Measurements from ENCODE around the gene RAI1. TPM values are rescaled to one million over a fixed set of nuclear protein-coding genes. Genes with fewer than 3 reads are reported as not detected.

RAI1 gene
- total RNA-seq, 4 donors from 2014 or later, result 17.0 to 36.3 (median 22.3) TPM

DNA sequence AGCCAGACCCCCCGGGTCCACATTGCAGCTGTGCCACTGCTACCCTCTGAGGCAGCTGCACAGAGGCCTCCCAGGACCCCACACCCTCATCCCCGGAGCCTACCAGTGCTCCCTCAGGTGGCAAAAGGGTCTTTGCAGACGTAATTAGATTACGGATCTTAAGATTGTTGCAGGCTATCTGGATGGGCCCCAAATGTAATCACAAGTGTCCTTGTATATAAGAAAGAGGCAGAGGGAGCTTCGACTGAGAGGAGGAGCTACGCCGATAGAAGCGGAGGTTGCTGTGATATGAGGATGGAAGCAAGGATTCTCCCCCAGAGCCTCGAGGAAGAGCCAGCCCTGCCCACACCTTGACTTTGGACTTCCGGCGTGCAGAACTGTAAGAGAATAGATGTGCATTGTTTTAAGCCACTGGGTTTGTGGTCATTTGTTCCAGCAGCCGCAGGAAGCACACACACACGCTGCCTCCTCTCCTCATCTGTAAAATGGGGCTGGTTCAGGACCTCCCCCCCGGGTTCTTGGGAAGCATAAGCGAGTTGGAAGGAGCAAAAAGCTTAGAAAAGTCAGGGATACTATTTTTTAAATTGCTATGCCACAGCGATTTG is 10.5 kb upstream of the RAI1 start:
- DNase-seq, result no peak
- Histone ChIP-seq H3K9me3 (no peaks in the 10 kb centered on the region), H3K36me3 (no peaks in the 10 kb centered on the region), H3K4me1 (peaks cover 0 to 10% (median 0%) of the 10 kb centered on the region in 3 donors), H3K27ac (no peak overlapping the region), H3K4me3 (no peak overlapping the region), H3K27me3 (peaks cover 0 to 15% (median 0%) of the 10 kb centered on the region in 4 donors)
- intact Hi-C loops (cut with DNase I), result loop anchor here (10.0 kb wide), 1 partner anchor 194 kb away; no protein-coding TSS in a partner anchor
- TF ChIP-seq CTCF (IDR thresholded peaks at IDR 0.05) (no peak), POLR2A (IDR thresholded peaks at IDR 0.05) (no peak)
- WGBS, 2 donors, result 81 to 85% methylated on average over 11 to 15 of the region's 16 CpGs

DNA sequence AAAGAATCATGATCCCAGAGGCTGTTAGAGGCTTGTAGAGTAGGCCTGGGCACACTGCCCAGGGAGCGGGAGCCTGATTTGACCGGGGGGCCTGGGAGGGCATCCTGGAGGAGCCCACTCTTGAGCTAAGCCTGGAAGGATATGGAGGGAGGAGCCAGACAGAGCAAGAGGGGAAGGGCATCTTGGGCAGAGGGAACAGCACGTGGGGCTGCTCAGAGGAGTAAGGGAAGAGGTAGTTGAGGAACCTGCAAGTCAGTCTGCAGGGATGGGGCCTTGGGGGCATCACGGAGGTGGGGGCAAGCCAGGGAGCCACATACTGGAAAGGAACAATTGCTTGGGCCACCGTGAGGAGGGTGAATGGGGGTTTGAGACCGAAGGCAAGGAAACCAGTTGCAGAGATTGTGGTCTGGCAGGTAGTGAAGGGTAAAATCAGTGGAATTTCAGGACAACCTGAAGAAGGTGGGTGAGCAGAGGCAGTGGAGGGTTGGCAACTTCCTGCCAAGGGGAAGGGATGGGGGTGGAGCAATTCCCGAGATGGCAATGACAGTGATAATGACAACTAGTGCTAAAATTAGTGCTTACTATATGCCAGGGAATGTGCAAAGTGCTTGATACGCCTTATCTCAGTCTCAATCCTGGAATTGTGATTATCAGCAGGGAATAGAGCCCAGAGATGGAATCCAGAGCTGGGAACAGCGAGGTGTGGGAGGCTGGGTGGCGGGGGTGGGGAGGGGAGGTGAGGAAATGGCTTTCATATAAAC is 9.7 kb upstream of the RAI1 start:
- 68 to 75% methylated on average over 8 to 10 of the region's 10 CpGs for WGBS, 2 donors
- H3K4me1 ChIP-seq, result peaks cover 0 to 11% (median 0%) of the 10 kb centered on the region in 3 donors
- no peak overlapping the region for H3K27ac ChIP-seq
- no peak for DNase-seq
- H3K9me3 ChIP-seq, result no peaks in the 10 kb centered on the region
- TF ChIP-seq POLR2A (IDR thresholded peaks at IDR 0.05) (no peak), CTCF (IDR thresholded peaks at IDR 0.05) (no peak)
- no peaks in the 10 kb centered on the region for H3K36me3 ChIP-seq
- intact Hi-C loops (cut with DNase I), result loop anchor here (10.0 kb wide), 1 partner anchor 193 kb away; no protein-coding TSS in a partner anchor
- no peak overlapping the region for H3K4me3 ChIP-seq
- peaks cover 0 to 15% (median 0%) of the 10 kb centered on the region in 4 donors for H3K27me3 ChIP-seq

GRCh38 chr17:17672453-17673368 is 8.5 kb upstream of the RAI1 start:
- H3K27ac ChIP-seq, result no peak overlapping the region
- peaks cover 0 to 15% (median 0%) of the 10 kb centered on the region in 4 donors for H3K27me3 ChIP-seq
- peaks cover 0 to 11% (median 0%) of the 10 kb centered on the region in 3 donors for H3K4me1 ChIP-seq
- TF ChIP-seq POLR2A (IDR thresholded peaks at IDR 0.05) (no peak), CTCF (IDR thresholded peaks at IDR 0.05) (no peak)
- no peaks in the 10 kb centered on the region for H3K9me3 ChIP-seq
- H3K4me3 ChIP-seq, result no peak overlapping the region
- no peaks in the 10 kb centered on the region for H3K36me3 ChIP-seq
- DNase-seq, result no peak
- WGBS, 2 donors, result 67 to 75% methylated on average over 5 to 7 of the region's 7 CpGs
- intact Hi-C loops (cut with DNase I), result loop anchor here (10.0 kb wide), 1 partner anchor 192 kb away; no protein-coding TSS in a partner anchor

GRCh38 chr17:17675416-17675815 is 5.8 kb upstream of the RAI1 start:
- Histone ChIP-seq H3K27me3 (peaks cover 0 to 15% (median 0%) of the 10 kb centered on the region in 4 donors), H3K4me3 (no peak overlapping the region), H3K9me3 (no peaks in the 10 kb centered on the region), H3K36me3 (no peaks in the 10 kb centered on the region), H3K4me1 (peaks cover 0 to 13% (median 0%) of the 10 kb centered on the region in 3 donors), H3K27ac (no peak overlapping the region)
- TF ChIP-seq CTCF (IDR thresholded peaks at IDR 0.05) (no peak), POLR2A (IDR thresholded peaks at IDR 0.05) (no peak)
- DNase-seq, result no peak
- intact Hi-C loops (cut with DNase I), result loop anchor here (5.0 to 10.0 kb wide), 2 partner anchors 189 to 357 kb away; no protein-coding TSS in a partner anchor
- 74 to 84% methylated on average over 6 of the region's 6 CpGs for WGBS, 2 donors

All from esophagus squamous epithelium (tissue), 5 donors.